K562 (cell line): ENCODE results near the gene PRR35. TPM values are rescaled to one million over a fixed set of nuclear protein-coding genes. Genes with fewer than 3 reads are reported as not detected.

Experiments
- ARID3A ChIP-seq: IDR thresholded peaks from 2 replicates; pipeline ENCODE4 v1.6.1; 2012; ENCODE audit warnings: low read depth, low read length, improper control_type of control experiment, borderline replicate concordance
- CREM ChIP-seq: IDR thresholded peaks from 2 replicates; pipeline ENCODE4 v1.6.1; 2014; ENCODE audit warnings: antibody characterized with exemption, low read depth
- DNMT1 ChIP-seq: fragments of 450-650 bp; IDR thresholded peaks from 2 replicates; pipeline ENCODE4 v1.6.1; 2016; ENCODE audit warnings: antibody characterized with exemption, mild to moderate bottlenecking
- ETS2 ChIP-seq: IDR thresholded peaks from 2 replicates; pipeline ENCODE4 v1.6.1; 2016; ENCODE audit warnings: borderline replicate concordance, missing genetic modification characterization, mild to moderate bottlenecking, moderate library complexity, missing compliant biosample characterization; ENCODE audit not compliant: poor library complexity, severe bottlenecking
- EWSR1 ChIP-seq: fragments of 450-650 bp; IDR thresholded peaks from 2 replicates; pipeline ENCODE4 v1.6.1; 2018; ENCODE audit warnings: borderline replicate concordance, mild to moderate bottlenecking, low read depth, moderate library complexity; ENCODE audit not compliant: partially characterized antibody
- FUS ChIP-seq: fragments of 200-400 bp; formaldehyde crosslinking; optimal IDR thresholded peaks from 2 replicates; pipeline ENCODE3; 2017; ENCODE audit warnings: low read depth, low read length
- HEY1 ChIP-seq: fragments of 250-450 bp; sonication (Bioruptor Pico); IDR thresholded peaks from 2 replicates; pipeline ENCODE4 v1.5.0; 2020; ENCODE audit warnings: mild to moderate bottlenecking, moderate library complexity, borderline replicate concordance
- HLTF ChIP-seq: fragments of 450-650 bp; IDR thresholded peaks from 2 replicates; pipeline ENCODE4 v1.6.1; 2016
- ID3 ChIP-seq, 2 experiments: fragments of 250-450 bp in 1 of 2; fragments of 450-650 bp in 1 of 2; sonication (Bioruptor Pico) in 1 of 2; IDR thresholded peaks; 2 replicates each; pipeline versions ENCODE4 v1.6.1 to v1.8.0; 2016 to 2021; ENCODE audit warnings: mild to moderate bottlenecking in 2 of 2, moderate library complexity in 2 of 2, missing compliant biosample characterization in 1 of 2, missing genetic modification characterization in 1 of 2
- PTBP1 ChIP-seq: fragments of 200-400 bp; formaldehyde crosslinking; IDR thresholded peaks from 2 replicates; pipeline ENCODE4 v1.6.1; 2017; ENCODE audit warnings: low read depth, low read length
- SMAD4 ChIP-seq: fragments of 250-450 bp; sonication (Bioruptor Pico); conservative IDR thresholded peaks from 2 replicates; pipeline ENCODE4 v1.8.0; 2021; ENCODE audit warnings: inconsistent platforms, mild to moderate bottlenecking, moderate library complexity
- SRSF7 ChIP-seq: fragments of 200-400 bp; formaldehyde crosslinking; optimal IDR thresholded peaks from 2 replicates; pipeline ENCODE3; 2017; ENCODE audit warnings: mild to moderate bottlenecking, low read depth, low read length
- THRA ChIP-seq: fragments of 450-650 bp; IDR thresholded peaks from 2 replicates; pipeline ENCODE4 v1.6.1; 2017; ENCODE audit warnings: mild to moderate bottlenecking, moderate library complexity
- XRCC4 ChIP-seq: IDR thresholded peaks from one replicate; pipeline ENCODE4 v1.6.1; 2011; ENCODE audit not compliant: insufficient read depth, insufficient read length; ENCODE audit errors: extremely low read depth
- ZBTB1 ChIP-seq: sonication (generic); formaldehyde crosslinking; IDR thresholded peaks from 2 replicates; pipeline ENCODE4 v1.8.1; 2023; ENCODE audit warnings: missing genetic modification reagents, low read depth, mild to moderate bottlenecking, borderline replicate concordance
- ZBTB33 ChIP-seq: sonication (generic); formaldehyde crosslinking; IDR thresholded peaks from 2 replicates; pipeline ENCODE4 v1.8.1; 2023; ENCODE audit warnings: mild to moderate bottlenecking, missing genetic modification reagents
- ZNF347 ChIP-seq: fragments of 450-650 bp; formaldehyde crosslinking; IDR thresholded peaks from 2 replicates; pipeline ENCODE4 v1.4.0; 2020; ENCODE audit warnings: low read depth, mild to moderate bottlenecking, moderate library complexity
- ZNF395 ChIP-seq: fragments of 200-800 bp; sonication (Bioruptor generic); IDR thresholded peaks from 2 replicates; pipeline ENCODE4 v1.6.1; 2017; ENCODE audit warnings: missing genetic modification characterization, missing compliant biosample characterization
- ZNF561 ChIP-seq: fragments of 450-650 bp; formaldehyde crosslinking; conservative IDR thresholded peaks from 2 replicates; pipeline ENCODE4 v1.4.0; 2020; ENCODE audit warnings: mild to moderate bottlenecking, moderate library complexity
- ZZZ3 ChIP-seq: fragments of 450-650 bp; IDR thresholded peaks from 2 replicates; pipeline ENCODE4 v1.6.1; 2016; ENCODE audit warnings: antibody characterized with exemption, mild to moderate bottlenecking, moderate library complexity
- polyA plus RNA-seq, 8 experiments: library from polyadenylated mRNA; depleted of rRNA in 4 of 8; stranded (reverse) in 5 of 8; unstranded in 3 of 8; fragments of >200 nt; fragmentation: Nextera tagmentation in 2 of 8; fragmentation: Illumina TruSeq in 1 of 8; extraction: Ambion mirVana in 2 of 8; extraction: Trizol in 1 of 8; gene quantifications; 2 replicates each; pipeline versions ENCODE4 v1.2.1 to v1.2.3, GENCODE V29; 2011 to 2014; ENCODE audit warnings: inconsistent platforms in 1 of 8, missing spikeins in 1 of 8
- total RNA-seq, 7 experiments: library from RNA; depleted of rRNA in 6 of 7; stranded (reverse); fragments of >200 nt in 6 of 7; fragmentation: Illumina TruSeq in 2 of 7; extraction: Trizol in 2 of 7; gene quantifications; 2 replicates each; pipeline versions ENCODE4 v1.2.1 to v1.2.3, GENCODE V29; 2011 to 2021; ENCODE audit warnings: low replicate concordance in 1 of 7

PRR35 gene
- total and polyA plus RNA-seq, 9 of the 15 experiments (the other 6 are each of a cell fraction or from before 2014, with no cell fraction given) = 0.17 to 0.45 (median 0.21) TPM; not detected in 5

- TF ChIP-seq ZNF395 (CRISPR knock-in tag) (peak; percentile 82), SMAD4 (CRISPR knock-in tag) (peak; percentile 77), SRSF7 (no peak), DNMT1 (no peak), ZNF347 (CRISPR knock-in tag) (no peak), ZZZ3 (no peak), HLTF (no peak), HEY1 (no peak), ZBTB1 (peak; percentile 41; the same call in 1 of the 2 replicates), ZNF561 (CRISPR knock-in tag) (no peak), THRA (no peak), XRCC4 (no peak), ZBTB33 (CRISPR knock-in tag) (no peak), PTBP1 (no peak), EWSR1 (no peak), ID3 (CRISPR knock-in tag; IDR thresholded peaks at IDR 0.05) (no peak), ID3 (tag; IDR thresholded peaks at IDR 0.05) (0 out of 2 replicates have a peak, but pooled peaks have one; percentile 67), ETS2 (tag) (no peak), CREM (peak; percentile 85), FUS (no peak), ARID3A (no peak)
These were observed 32.9 kb upstream of the PRR35 start, which contains the start of gene CAPN15 (continued) for GRCh38 chr16:527015-527903.
